Stimulated activated CD4-positive, alpha-beta T cell treated with anti-CD3 and anti-CD28 coated beads, Interleukin-1b, Interleukin-23, amount 100 ng/mL, for 24 hours (primary cell): ENCODE measurements around the gene ARHGAP12.
"Not testable (repeated sequence)": the region's sequence is repeated elsewhere in the genome, so short reads cannot be mapped to it uniquely, and the experiment has no call there.

Experiments
- DNase-seq, 4 experiments: peaks; one replicate each; pipeline ENCODE4 v3.0.0-alpha.2; 2020; ENCODE audit warnings: low read depth in 4 of 4, low spot score in 1 of 4

The ARHGAP12 gene

DNA sequence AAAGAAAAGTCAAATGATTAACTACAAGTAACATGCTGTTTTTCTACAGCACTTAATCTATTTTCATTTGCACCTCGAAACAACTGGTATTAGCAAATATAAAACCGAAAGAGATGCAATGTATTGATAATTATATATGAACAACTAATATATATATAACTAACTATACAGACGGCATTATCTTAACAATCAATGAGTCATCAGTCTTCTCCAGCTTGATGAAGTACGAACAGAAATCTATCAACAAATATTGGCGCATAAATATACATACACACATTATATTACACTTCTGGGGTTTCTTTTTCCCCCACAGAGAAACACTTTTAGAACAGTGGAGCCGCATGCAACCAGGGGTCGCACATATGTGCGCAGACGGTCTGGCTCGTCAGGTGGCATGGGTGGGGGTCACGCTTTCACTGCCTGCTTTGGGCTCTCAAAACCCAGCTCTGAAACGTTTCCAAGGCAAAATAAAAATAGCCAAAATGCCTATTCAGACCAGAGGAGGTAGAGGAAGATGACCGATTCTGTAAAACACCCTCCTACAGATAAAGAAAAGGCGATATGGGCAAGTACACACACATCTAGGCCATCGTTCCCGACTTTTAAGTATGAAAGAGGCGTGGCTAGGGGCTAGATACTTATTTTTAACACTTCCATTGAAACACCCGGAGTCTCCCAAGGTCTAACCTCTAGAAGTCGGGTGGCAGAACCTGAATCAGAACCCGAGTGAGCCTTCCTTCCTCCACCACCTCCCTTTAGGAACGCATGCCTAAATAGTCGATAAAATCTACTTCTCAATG lies 1.7 kb downstream of the ARHGAP12 start:
- no peak for DNase-seq

DNA sequence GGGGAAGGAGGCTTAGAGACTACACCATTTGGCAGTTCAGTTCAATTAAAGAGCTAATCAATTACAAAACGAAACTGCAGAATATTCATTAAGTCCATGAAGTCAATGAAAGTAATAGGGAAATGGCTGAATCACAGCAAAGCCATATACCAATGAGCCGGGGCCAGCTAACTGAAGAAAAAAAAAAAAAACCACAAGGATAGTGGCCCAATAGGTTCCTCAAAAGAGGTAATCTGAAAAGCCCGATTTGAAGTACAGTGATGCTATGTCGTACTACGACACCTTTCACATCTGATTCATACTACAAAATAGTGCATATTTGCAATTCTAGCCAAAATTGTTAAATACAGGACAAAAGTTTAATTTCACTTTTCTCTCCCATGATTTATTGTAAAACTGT lies 2.5 kb downstream of the ARHGAP12 start:
- no peak for DNase-seq

- no peak for DNase-seq
Measured at GRCh38 chr10:31924833-31925232, 3.8 kb downstream of the ARHGAP12 start.

DNA sequence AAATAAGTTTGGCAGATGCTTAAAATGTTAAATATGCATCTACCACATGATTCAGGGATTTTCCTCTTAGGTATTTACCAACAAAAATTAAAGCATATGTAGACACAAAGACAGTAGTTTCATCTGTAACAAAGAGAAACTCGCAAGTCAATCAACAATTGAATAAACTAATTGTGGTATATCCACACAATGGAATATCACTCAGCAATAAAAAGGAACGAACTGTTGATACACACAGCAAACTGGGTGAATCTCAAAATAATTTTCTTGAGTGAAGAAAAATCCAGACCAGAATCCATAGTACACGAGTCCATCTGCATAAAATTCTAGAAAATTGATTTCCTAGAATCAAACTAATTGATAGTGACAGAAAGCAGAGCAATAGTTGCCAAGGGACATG lies 5.2 kb downstream of the ARHGAP12 start:
- no peak for DNase-seq

DNA sequence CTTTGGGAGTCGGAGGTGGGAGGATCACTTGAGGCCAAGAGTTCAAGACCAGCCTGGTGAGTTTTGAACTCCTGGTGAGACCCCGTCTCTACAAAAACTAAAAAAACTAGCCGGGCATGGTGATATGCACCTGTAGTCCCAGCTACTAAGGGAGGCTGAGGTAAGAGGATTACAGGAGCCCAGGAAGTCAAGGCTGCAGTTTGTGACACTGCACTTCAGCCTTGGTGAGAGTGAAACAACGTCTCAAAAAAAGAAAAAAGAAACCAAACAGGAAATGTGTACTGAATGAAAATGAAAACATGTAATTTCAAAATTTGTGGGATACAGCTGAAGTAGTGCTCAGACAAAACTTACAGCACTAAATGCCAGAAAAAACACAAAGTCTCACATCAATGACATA lies 7.6 kb downstream of the ARHGAP12 start:
- no peak for DNase-seq

- no peak for DNase-seq
Measured at GRCh38 chr10:31920538-31920937, 8.1 kb downstream of the ARHGAP12 start.

- DNase-seq = no peak
Measured at GRCh38 chr10:31918671-31919409, 9.8 kb downstream of the ARHGAP12 start.

GRCh38 chr10:31914370-31914769 lies 14.3 kb downstream of the ARHGAP12 start:
- DNase-seq = no peak

DNA sequence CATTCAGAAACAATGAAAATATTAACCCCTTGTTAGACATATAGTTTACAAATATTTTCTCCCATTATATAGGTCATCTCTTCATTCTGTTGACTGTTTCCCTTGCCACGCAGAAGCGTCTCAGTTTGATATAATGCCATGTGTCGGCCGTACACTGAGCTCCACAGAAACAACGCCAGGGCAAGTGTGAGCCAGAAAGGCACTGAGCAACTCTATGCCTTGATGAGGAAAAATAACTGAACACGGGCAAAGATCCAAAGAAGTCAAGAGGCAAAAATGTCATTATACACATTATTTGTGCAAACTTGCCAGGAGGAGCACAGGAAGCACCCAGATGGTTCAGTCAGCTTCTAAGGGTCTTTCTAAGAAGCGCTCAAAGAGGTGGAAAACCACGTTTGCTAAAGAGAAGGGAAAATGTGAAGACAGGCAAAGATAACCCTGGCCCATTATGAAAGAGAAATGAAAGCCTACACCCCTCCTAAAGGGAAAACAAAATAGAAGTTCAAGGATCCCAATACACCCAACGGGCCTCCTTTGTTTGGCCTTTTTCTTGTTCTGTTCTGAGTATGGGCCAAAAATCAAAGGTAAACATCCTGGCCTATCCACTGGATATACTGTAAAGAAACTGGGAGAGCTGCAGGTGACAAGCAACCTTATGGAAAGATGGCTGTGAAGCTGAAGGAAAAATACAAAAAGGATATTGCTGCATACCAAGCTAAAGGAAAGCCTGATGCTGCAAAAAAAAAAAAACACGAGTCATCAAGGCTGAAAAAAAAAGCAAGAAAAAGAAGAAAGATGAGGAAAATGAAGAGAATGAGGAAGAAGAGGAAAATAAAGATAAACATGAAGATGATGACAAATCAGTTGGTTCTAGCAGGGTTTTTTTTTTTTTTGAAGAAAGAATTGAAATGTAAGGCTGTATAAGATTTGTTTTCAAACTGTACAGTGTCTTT lies 15.5 kb downstream of the ARHGAP12 start:
- DNase-seq = no peak

- no peak for DNase-seq
Measured at GRCh38 chr10:31912289-31912688, 16.3 kb downstream of the ARHGAP12 start.

- DNase-seq = no peak
Measured at GRCh38 chr10:31910016-31910415, 18.6 kb downstream of the ARHGAP12 start.

DNA sequence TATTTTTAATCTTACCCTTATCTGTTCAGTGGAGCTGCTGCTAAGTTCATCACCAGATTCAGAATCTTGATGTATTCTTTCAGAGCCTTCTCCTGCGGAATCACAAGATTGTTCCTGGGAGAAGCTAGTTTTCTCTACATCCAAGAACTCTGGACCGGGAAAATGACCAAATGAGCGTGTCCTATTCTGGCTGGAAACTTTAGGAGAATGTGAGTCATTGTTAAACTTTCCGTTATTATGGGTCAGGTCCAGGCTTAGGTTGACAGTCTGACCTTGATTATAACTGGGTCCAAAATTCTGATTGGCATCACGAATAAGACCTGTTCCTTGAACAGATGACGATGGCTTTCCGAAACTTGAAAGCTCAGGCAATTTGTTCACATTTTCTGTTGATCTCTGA lies 20.5 kb downstream of the ARHGAP12 start:
- DNase-seq = no peak

GRCh38 chr10:31906039-31906438 lies 22.6 kb downstream of the ARHGAP12 start:
- no peak for DNase-seq

- DNase-seq = no peak
Measured at GRCh38 chr10:31905586-31905985, 23.0 kb downstream of the ARHGAP12 start.

DNA sequence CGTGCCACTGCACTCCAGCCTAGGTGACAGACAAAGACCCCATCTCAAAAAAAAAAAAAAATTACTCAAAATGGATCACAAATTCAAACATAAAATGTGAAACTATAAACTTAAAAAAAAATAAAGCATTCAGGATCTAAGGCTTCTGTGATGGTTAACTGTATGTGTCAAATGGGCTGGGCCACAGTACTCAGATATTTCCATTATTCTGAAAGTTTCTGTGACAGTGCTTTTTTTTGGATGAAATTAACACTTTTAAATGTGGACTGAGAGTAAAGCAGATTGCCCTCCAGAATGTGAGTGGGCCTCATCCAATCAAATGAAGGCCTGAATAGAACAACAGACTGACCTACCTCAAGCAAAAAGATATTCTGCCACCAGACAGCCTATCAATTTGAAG lies 26.0 kb downstream of the ARHGAP12 start:
- DNase-seq = no peak

GRCh38 chr10:31897506-31897905 lies 31.1 kb downstream of the ARHGAP12 start:
- no peak for DNase-seq

DNA sequence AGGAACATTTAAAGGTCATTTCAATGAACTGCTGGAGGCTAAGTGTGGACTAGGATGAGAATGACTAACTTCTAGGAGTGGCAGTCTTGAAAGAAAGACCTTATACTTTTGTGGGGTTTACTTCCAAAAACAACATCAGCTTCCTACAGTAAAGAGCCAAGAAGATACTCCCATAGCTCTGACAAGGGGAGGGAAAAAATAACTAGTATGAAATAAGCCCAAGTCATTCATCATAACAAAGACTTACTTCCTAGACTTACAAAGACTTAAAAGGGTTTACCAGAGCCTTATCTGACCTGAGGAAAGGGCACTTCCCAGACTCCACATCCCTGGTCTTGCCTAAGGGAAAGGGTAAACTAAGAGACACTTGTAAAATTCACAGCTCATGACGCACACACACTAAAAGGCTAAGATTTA lies 31.7 kb downstream of the ARHGAP12 start:
- DNase-seq = no peak

GRCh38 chr10:31895722-31896121 lies 32.9 kb downstream of the ARHGAP12 start:
- not testable (repeated sequence) for DNase-seq

GRCh38 chr10:31888442-31888841 lies 40.2 kb downstream of the ARHGAP12 start:
- no peak for DNase-seq

- DNase-seq = no peak
Measured at GRCh38 chr10:31887850-31888249, 40.8 kb downstream of the ARHGAP12 start.

- DNase-seq = no peak
Measured at GRCh38 chr10:31886885-31887284, 41.7 kb downstream of the ARHGAP12 start.
